HUES64 (cell line): ENCODE results near the gene EPHB2.
A peak's percentile ranks its signal among the peaks of the same experiment; 100 is the strongest.

Experiments
- H3K27ac ChIP-seq: 2 replicates; pipeline ENCODE4 v1.7.0; 2013; ENCODE audit warnings: low read depth, low read length, inconsistent platforms
- H3K27me3 ChIP-seq: 2 replicates; pipeline ENCODE4 v1.6.1; 2013; ENCODE audit warnings: mild to moderate bottlenecking, low read length; ENCODE audit not compliant: insufficient read depth
- H3K36me3 ChIP-seq: 2 replicates; pipeline ENCODE4 v1.6.1; 2013; ENCODE audit warnings: mild to moderate bottlenecking, low read length; ENCODE audit not compliant: insufficient read depth
- H3K4me1 ChIP-seq: 2 replicates; pipeline ENCODE4 v1.6.1; 2013; ENCODE audit warnings: mild to moderate bottlenecking, low read length, moderate library complexity; ENCODE audit not compliant: insufficient read depth
- H3K4me3 ChIP-seq: 2 replicates; pipeline ENCODE4 v1.5.1; 2013; ENCODE audit warnings: mild to moderate bottlenecking, low read length, moderate library complexity
- H3K9ac ChIP-seq: 2 replicates; pipeline ENCODE4 v1.6.1; 2013; ENCODE audit warnings: mild to moderate bottlenecking, low read depth, low read length
- H3K9me3 ChIP-seq: 2 replicates; pipeline ENCODE4 v1.6.1; 2013; ENCODE audit warnings: low read depth, low read length; ENCODE audit not compliant: insufficient read depth
- WGBS: fragments of 150-250, 120-280 bp; methylation state at CpG from one replicate; pipeline ENCODE4 v1.1.7; 2013; ENCODE audit warnings: missing lambda C conversion rate; 5-methylcytosine and 5-hydroxymethylcytosine counted together

EPHB2 gene

DNA sequence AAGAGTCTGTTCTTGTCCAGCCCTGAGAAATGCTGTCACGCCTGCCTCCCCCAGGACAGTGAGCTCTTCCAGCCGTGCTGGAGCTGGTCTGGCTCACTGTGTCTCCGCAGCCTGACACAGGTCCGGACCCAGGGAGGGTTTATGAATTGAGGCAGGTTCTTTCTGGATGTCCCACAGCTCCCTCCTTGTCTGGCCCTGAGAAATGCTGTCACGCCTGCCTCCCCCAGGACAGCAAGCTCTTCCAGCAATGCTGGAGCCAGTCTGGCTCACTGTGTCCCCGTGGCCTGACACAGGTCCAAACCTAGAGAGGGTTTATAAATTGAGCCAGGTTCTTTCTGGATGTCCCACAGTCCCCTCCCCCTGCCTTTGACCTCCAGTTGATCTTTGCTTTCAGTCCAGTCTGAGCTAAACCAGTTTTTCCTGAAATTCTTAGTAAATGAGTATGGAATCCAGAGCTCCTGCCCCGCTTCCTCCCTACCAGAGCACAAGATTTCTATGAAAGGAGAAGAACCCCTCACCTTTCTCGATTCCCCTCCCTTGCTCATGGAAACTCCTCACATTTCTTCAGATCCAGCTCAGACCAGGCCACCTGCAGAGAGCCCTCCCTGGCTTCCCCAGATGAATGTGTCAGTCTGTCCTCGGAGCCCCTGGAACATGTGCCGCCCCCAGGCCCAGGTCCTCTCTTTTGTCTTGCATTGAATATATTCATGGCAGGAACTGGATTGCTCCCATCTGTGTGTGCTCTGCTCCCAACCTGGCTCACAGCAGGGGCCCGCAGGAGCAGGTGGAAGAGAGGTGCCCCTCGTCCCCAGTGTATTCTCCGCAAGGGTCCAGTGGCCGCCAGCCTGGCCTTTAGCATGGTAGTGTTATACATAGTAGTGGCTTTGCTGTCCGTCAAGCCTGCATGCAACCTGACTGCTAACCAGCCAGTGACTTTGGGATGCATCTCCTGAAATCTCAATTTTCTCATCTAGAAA, 116.3 kb downstream of the EPHB2 start:
- H3K27ac ChIP-seq, result 0 out of 2 replicates have a peak overlapping the region, but pooled peaks have one; percentile 23
- H3K9ac ChIP-seq, result peak overlapping the region; percentile 39; the same call in 1 of the 2 replicates

DNA sequence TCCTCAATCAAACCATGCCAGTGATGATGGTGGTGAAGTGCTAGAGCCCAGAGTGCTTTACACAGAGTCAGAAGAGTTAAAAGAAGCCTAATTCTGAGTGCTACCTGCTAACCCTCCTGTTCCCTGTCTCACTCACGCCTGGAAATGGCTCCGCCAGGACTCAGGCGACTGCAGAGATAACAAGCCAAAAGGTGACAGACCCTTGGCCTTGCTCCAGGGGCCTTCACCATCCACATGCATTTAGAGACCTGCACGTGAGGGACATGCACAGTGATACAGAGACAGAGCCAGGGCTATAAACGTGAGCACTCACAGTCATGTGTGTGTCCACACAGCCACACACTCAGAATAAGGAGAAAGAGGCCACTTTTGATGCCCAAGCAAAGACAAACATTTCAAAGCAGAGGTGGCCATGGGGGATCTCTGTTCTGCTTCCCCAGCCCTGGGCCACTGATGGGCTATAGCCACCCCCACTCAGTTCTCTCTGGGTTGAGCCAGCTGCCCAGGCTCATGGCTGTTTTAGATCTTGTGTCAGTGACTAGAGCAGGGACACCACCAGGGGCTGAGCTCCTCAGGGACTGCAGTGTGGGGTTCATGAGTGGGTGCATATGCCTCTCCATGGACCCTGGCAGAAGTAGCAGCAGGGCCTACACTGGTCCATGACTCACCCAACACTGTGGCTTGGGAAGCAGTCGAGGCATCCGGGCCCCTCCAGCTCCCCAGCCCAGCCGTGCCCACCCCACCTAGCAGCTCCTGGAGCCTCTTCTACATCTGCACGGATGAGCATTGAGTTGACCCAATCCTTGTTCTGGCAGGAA, 117.2 kb downstream of the EPHB2 start:
- H3K27ac ChIP-seq, result no peak overlapping the region
- 87% methylated on average over 9 of the region's 9 CpGs for WGBS
- H3K4me1 ChIP-seq, result peaks cover 20% of the 10 kb centered on the region
- H3K9ac ChIP-seq, result no peak overlapping the region
- H3K4me3 ChIP-seq, result no peak overlapping the region
- H3K36me3 ChIP-seq, result no peaks in the 10 kb centered on the region
- H3K9me3 ChIP-seq, result no peaks in the 10 kb centered on the region
- H3K27me3 ChIP-seq, result no peaks in the 10 kb centered on the region

More for the DNA sequence above, 116.3 kb downstream of the EPHB2 start:
- Histone ChIP-seq H3K4me3 (no peak overlapping the region), H3K4me1 (peaks cover 20% of the 10 kb centered on the region), H3K36me3 (no peaks in the 10 kb centered on the region), H3K27me3 (no peaks in the 10 kb centered on the region), H3K9me3 (no peaks in the 10 kb centered on the region)
- WGBS, result 62% methylated on average over 15 of the region's 15 CpGs

- H3K36me3 ChIP-seq, result no peaks in the 10 kb centered on the region
- H3K27me3 ChIP-seq, result no peaks in the 10 kb centered on the region
- no peaks in the 10 kb centered on the region for H3K9me3 ChIP-seq
- peaks cover 20% of the 10 kb centered on the region for H3K4me1 ChIP-seq
- H3K4me3 ChIP-seq, result no peak overlapping the region
- no peak overlapping the region for H3K27ac ChIP-seq
- WGBS, result 79% methylated on average over 15 of the region's 15 CpGs
- H3K9ac ChIP-seq, result no peak overlapping the region
Measured at GRCh38 chr1:22828484-22829308, 118.1 kb downstream of the EPHB2 start.

DNA sequence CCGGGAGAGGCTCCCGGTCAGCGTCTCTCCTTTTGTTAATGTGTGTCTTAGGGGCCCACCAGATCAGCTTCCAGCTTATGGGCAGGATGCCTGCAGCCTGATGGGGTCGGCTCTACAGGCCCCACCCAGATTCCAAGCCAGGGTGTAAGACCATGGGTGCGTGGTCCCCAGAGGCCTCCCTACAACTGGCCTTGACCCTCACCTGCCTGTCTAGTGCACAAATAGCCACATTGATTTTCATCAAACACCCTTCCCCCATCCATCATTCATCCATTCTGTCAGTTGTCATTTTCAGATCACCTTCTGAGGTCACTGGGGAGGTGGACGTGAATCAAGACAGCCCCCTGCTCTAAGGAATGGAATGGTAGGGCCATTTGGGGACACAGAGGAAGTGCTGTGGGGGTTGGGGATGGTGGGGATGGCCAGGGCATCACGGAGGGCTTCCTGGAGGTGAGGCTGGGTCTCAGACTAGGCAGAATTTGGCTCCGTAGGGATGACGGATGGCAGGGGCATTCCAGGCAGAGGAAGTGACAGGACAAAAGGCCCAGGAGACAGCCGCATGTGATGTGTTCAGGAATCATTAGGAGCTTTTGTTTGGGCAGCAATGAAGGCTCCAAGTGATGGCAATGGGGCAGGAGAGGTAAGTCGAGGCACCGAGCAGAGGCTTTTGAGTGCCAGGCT, 118.8 kb downstream of the EPHB2 start:
- Histone ChIP-seq H3K27me3 (no peaks in the 10 kb centered on the region), H3K27ac (no peak overlapping the region), H3K9ac (no peak overlapping the region), H3K36me3 (no peaks in the 10 kb centered on the region), H3K4me1 (peaks cover 20% of the 10 kb centered on the region), H3K4me3 (no peak overlapping the region), H3K9me3 (no peaks in the 10 kb centered on the region)
- WGBS, result 55% methylated on average over 12 of the region's 12 CpGs

DNA sequence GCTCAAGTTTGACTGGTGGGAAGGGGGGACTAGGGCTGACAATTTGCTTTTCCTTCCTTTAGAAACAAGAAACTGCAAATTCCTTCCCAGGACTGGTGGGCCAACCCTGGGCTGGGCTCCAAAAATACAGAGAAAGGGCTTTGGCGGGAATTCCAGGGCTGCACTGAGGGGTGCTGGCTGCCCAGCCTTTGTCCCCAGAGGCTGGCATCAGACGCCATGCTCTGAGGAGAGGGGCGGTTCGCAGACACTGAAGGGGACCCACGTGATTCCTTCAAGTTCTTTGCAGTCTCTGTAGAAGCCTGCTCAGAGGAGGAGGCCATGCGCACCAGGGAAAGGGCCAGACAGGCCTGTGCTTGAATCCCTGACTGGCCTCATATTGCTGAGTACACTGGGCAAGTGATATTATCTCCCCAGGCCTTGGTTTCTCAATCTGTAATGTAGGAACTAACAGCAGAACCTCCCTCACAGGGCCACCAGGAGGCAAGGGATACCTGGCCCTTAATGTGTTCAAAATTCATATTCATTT, 119.5 kb downstream of the EPHB2 start:
- Histone ChIP-seq H3K9me3 (no peaks in the 10 kb centered on the region), H3K4me3 (no peak overlapping the region), H3K9ac (no peak overlapping the region), H3K27me3 (no peaks in the 10 kb centered on the region), H3K27ac (no peak overlapping the region), H3K4me1 (peaks cover 20% of the 10 kb centered on the region), H3K36me3 (no peaks in the 10 kb centered on the region)
- 91% methylated on average over 6 of the region's 6 CpGs for WGBS

DNA sequence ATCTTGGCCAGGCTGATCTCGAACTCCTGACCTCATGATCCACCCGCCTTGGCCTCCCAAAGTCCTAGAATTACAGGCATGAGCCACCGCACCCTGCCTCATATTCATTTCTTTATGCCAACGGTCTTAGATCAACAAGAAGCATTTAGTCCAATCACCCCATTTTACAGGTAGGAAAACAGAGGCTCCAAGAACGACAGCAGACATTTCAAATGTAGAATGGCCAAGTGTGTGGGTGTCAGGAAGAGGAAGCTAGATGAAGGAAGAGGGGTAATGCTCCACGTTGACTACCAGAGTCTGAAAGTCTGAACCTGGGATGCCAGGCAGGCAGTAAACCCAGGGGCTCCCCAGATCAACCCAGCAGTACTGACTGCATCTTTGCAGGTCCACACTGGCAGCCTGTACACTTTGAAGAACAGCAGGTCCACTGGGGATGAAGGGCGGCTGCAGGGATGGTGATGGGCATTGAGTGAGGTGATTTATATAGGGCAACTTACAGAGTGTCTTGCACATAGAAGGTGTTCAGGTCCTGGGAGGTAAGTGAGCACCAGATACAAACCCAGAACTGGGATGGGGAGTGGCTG, 120.2 kb downstream of the EPHB2 start:
- H3K4me1 ChIP-seq, result peaks cover 21% of the 10 kb centered on the region
- no peak overlapping the region for H3K9ac ChIP-seq
- H3K27me3 ChIP-seq, result no peaks in the 10 kb centered on the region
- H3K36me3 ChIP-seq, result no peaks in the 10 kb centered on the region
- no peaks in the 10 kb centered on the region for H3K9me3 ChIP-seq
- 78% methylated on average over 7 of the region's 7 CpGs for WGBS
- H3K4me3 ChIP-seq, result no peak overlapping the region
- no peak overlapping the region for H3K27ac ChIP-seq

DNA sequence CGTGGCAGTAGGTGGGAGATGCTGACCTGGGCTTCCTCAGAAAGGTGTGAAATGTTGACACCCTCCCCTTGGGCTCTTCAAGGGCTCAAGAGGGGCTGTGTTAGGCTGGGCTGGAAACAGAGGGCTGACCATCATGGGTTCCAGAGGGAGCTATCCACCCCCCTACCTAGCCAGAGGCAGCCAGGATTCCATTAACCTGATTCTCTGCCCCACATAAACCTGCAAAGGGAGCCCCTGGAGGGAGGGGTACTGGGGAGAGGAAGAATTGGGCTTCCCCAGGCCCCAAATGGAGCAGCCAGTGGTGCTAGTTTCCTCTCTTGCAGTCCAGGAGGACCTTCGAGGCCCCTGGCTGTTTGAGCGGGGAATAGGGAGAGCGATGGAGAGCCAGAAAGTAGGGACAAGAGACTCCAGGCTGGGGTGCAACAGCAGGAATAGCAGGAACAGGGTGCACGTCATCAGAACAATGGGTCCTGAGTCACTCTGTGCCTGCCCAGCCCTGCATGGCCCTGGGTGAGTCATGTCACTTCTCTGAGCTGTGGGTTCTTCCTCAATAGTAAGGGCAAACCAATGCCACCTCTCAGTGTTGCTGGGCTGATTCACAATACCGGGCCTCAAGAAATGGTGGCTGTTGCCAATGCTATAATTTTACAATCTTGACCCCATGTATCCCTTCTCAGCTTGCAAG, 121.2 kb downstream of the EPHB2 start:
- Histone ChIP-seq H3K4me3 (no peak overlapping the region), H3K4me1 (peaks cover 19% of the 10 kb centered on the region), H3K9ac (no peak overlapping the region), H3K27ac (no peak overlapping the region), H3K9me3 (no peaks in the 10 kb centered on the region), H3K27me3 (no peaks in the 10 kb centered on the region), H3K36me3 (no peaks in the 10 kb centered on the region)
- 87% methylated on average over 6 of the region's 6 CpGs for WGBS

DNA sequence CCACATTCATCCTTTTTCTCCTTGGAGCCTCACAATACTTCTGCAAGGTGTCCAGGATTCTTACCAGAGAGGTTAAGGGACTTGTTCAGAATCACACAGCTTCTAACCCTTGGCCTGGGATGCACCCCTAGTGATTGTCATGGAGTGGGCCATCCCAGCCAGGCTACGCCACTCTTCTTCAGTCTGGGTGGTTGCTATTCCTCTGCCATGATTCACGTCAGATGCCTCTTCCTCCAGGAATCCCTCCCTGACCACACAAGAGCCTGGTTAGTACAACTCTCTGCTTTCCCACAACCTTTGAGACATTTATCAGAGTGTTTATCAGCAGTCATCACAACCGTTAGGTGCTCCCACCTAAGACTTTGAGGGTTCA, 121.8 kb downstream of the EPHB2 start:
- H3K27ac ChIP-seq, result no peak overlapping the region
- no peak overlapping the region for H3K9ac ChIP-seq
- no peaks in the 10 kb centered on the region for H3K36me3 ChIP-seq
- H3K27me3 ChIP-seq, result no peaks in the 10 kb centered on the region
- peaks cover 14% of the 10 kb centered on the region for H3K4me1 ChIP-seq
- 85% methylated on average over 3 of the region's 3 CpGs for WGBS
- H3K9me3 ChIP-seq, result no peaks in the 10 kb centered on the region
- H3K4me3 ChIP-seq, result no peak overlapping the region

GRCh38 chr1:22833699-22834098, 123.1 kb downstream of the EPHB2 start:
- H3K27ac ChIP-seq, result no peak overlapping the region
- no peaks in the 10 kb centered on the region for H3K9me3 ChIP-seq
- peaks cover 9% of the 10 kb centered on the region; the same call in 1 of the 2 replicates for H3K4me1 ChIP-seq
- 100% methylated on average over 1 of the region's 1 CpG for WGBS
- H3K9ac ChIP-seq, result no peak overlapping the region
- H3K27me3 ChIP-seq, result no peaks in the 10 kb centered on the region
- H3K4me3 ChIP-seq, result no peak overlapping the region
- no peaks in the 10 kb centered on the region for H3K36me3 ChIP-seq
